Heart left ventricle (tissue), 16 donors: ENCODE measurements around the gene LHX4. TPM values are rescaled to one million over a fixed set of nuclear protein-coding genes. Genes with fewer than 3 reads are reported as not detected.

Experiments
- ATAC-seq, 4 donors: fragments of 200-7000 bp; cut with Tn5 transposase; one replicate each; pipeline ENCODE4 v1.9.1; 2020 to 2022; ENCODE audit warnings: moderate library complexity in 4 of 4, mild to moderate bottlenecking in 3 of 4, moderate number of reproducible peaks in 1 of 4
- DNase-seq, 5 donors: peaks; one replicate each; pipeline ENCODE4 v3.0.0-alpha.2; 2020
- H3K27ac ChIP-seq, 12 donors: fragments of 200-600 bp; sonication (generic) in 4 of 12; one replicate each; pipeline versions ENCODE4 v1.5.0 to v1.8.0; 2016 to 2022; ENCODE audit warnings: mild to moderate bottlenecking in 2 of 12
- H3K27me3 ChIP-seq, 9 donors: fragments of 200-600 bp; sonication (generic) in 2 of 9; one replicate each; pipeline versions ENCODE4 v1.5.1 to v1.8.0; 2016 to 2022; ENCODE audit warnings: mild to moderate bottlenecking in 3 of 9
- H3K36me3 ChIP-seq, 9 donors: fragments of 200-600 bp; sonication (generic) in 2 of 9; one replicate each; pipeline versions ENCODE4 v1.5.0 to v1.8.0; 2018 to 2022; ENCODE audit warnings: mild to moderate bottlenecking in 2 of 9
- H3K4me1 ChIP-seq, 12 donors: fragments of 200-600 bp; sonication (generic) in 4 of 12; one replicate each; pipeline versions ENCODE4 v1.5.0 to v1.8.0; 2016 to 2022; ENCODE audit warnings: mild to moderate bottlenecking in 3 of 12
- H3K4me3 ChIP-seq, 12 donors: fragments of 200-600 bp; sonication (generic) in 4 of 12; one replicate each; pipeline versions ENCODE4 v1.5.0 to v1.8.0; 2017 to 2022; ENCODE audit warnings: mild to moderate bottlenecking in 9 of 12, moderate library complexity in 4 of 12
- H3K9me3 ChIP-seq, 12 donors: fragments of 200-600 bp; sonication (generic) in 4 of 12; one replicate each; pipeline versions ENCODE4 v1.5.0 to v1.8.0; 2016 to 2022; ENCODE audit warnings: mild to moderate bottlenecking in 1 of 12
- CTCF ChIP-seq, 12 donors: fragments of 200-600 bp; sonication (generic) in 4 of 12; IDR thresholded peaks; one replicate each; pipeline versions ENCODE4 v1.5.0 to v1.8.0; 2018 to 2022; ENCODE audit warnings: antibody characterized with exemption in 12 of 12, mild to moderate bottlenecking in 5 of 12
- POLR2A ChIP-seq, 2 donors: fragments of 450-650 bp; IDR thresholded peaks; one replicate each; pipeline ENCODE4 v1.6.1; 2017; ENCODE audit warnings: antibody characterized with exemption in 2 of 2, mild to moderate bottlenecking in 2 of 2, moderate library complexity in 2 of 2
- WGBS, 4 donors: extraction: QIAGEN DNeasy Blood & Tissue Kit in 2 of 4; methylation state at CpG; one replicate each; pipeline versions ENCODE4 v1.1.5 to v1.1.7; 2013 to 2018; 5-methylcytosine and 5-hydroxymethylcytosine counted together
- intact Hi-C, 10 donors: fragments of 100-400 bp; cut with DNase I; formaldehyde crosslinking; loops; one replicate each; pipeline versions ENCODE4 v1.11.1 to v1.14.2; 2022
- polyA plus RNA-seq, 2 donors: library from polyadenylated mRNA; stranded (reverse); fragments of 200-250 nt; gene quantifications; one replicate each; pipeline ENCODE4 v1.2.3, GENCODE V29; 2013
- total RNA-seq, 9 donors: library from RNA; depleted of rRNA in 2 of 9; stranded (reverse); fragments of >200 nt in 2 of 9; fragmentation: NEBNext Ultra II Directional in 3 of 9; extraction: Animal tissue kit (Norgen Biotek cat#: 25700) in 3 of 9; gene quantifications; one replicate each; pipeline versions ENCODE4 v1.1.0 to v1.2.4, GENCODE V29; 2016 to 2023
- donor health status: ischemic (EF 13 %, LVEDD 7.1; RV severe dilation, severe dysfunction).
- donor health status: healthy with polysubstance abuse.
- donor health status: DM: no; HTN: yes; CAD: no.
- donor health status: DM: no; HTN: no; CAD: no.
- donor health status: ischemic (EF 25% LVEDD 6.9; RV normal size, moderate dysfunction).
- donor health status: ischemic (EF 25% LVEDD 5.7; RV mildly dilated, moderate dysfunction).
- donor health status: healthy.
- donor health status: DM: yes; HTN: yes; CAD: no.
- donor health status: ischemic (EF 35%, LVEDD 5.7; RV mildly dilated, moderate dysfunction).
- donor health status: nonischemic (EF 11% LVEDD 7.7; RV severe dilation, severe dysfunction).
- donor health status: DM: yes; HTN: yes; CAD: no.
- donor health status: PGD.
- donor health status: ischemic (EF 29% LVEDD 5.4; RV normal size, mild dysfunction).
- donor health status: nonischemic (EF 23%, LVEDD 6.1; RV moderate dilation, normal function).

LHX4 gene
- total and polyA plus RNA-seq, 11 donors = not detected

DNA sequence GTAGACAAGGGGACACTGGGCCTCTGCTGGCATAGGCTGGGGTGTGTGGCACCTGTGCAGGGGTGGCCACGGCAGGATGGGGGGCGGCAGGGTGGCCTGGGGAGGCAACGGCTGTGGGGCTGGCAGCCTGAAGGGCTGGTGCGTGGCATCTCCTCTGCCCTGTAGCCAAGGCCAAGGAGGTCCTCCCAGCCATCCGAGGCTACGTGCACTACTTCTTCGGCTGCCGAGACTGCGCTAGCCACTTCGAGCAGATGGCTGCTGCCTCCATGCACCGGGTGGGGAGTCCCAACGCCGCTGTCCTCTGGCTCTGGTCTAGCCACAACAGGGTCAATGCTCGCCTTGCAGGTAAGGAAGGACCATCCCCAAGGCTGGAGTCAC lies 36.0 kb upstream of the LHX4 start:
- H3K36me3 ChIP-seq = peaks cover 0 to 83% (median 53%) of the 10 kb centered on the region in 9 donors
- intact Hi-C loops = no loop called here
- WGBS, 4 donors = 93 to 98% (median 97%) methylated on average over 14 of the region's 14 CpGs
- no peak for TF ChIP-seq CTCF (IDR thresholded peaks at IDR 0.05)
- TF ChIP-seq POLR2A (IDR thresholded peaks at IDR 0.05) = no peak
- no peaks in the 10 kb centered on the region for H3K27me3 ChIP-seq
- ATAC-seq = no peak
- no peaks in the 10 kb centered on the region for H3K4me1 ChIP-seq
- H3K9me3 ChIP-seq = no peaks in the 10 kb centered on the region
- H3K4me3 ChIP-seq = no peak overlapping the region
- no peak overlapping the region for H3K27ac ChIP-seq
- peak in 1 of 5 donors; percentile 59 for DNase-seq

DNA sequence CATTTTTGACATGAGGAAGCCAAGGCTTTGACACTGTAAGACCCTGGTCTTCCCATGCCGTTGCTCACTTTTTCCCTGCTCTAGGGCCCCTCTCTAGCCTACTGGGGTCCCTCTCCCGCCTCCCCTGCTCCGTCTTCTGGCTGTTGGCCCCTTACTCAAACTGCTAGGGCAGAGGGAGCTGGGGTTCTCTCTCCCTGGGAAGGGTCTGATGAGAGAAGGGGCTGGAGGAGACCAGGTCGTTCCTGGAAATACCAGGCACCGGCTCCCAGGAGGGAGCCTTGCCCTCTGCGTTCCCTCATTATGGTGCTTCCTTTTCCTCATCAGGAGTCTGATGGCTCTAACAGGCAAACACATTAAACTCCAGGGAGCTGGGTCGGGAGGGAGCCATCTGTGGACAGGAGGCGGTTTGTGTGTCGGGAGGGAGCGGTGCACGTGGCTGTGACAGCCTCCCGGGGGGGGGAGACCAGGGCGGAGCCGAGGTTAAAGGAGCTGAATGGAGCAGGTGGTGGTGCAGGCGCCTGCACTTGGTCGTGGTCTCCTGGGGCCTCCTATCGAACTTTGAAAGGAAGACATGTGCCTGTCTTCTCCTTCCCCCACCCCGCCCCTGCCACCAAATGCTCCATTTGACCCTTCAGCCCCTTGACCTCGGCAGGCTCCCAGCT lies 35.4 kb upstream of the LHX4 start:
- DNase-seq (peak in 1 of 5 donors; percentile 55), ATAC-seq (no peak)
- Histone ChIP-seq H3K36me3 (peaks cover 0 to 80% (median 47%) of the 10 kb centered on the region in 9 donors), H3K27me3 (no peaks in the 10 kb centered on the region), H3K27ac (no peak overlapping the region), H3K9me3 (no peaks in the 10 kb centered on the region), H3K4me1 (no peaks in the 10 kb centered on the region), H3K4me3 (no peak overlapping the region)
- no peak for TF ChIP-seq CTCF (IDR thresholded peaks at IDR 0.05)
- no peak for TF ChIP-seq POLR2A (IDR thresholded peaks at IDR 0.05)
- WGBS, 4 donors = 68 to 78% (median 75%) methylated on average over 19 of the region's 19 CpGs
- intact Hi-C loops = no loop called here

DNA sequence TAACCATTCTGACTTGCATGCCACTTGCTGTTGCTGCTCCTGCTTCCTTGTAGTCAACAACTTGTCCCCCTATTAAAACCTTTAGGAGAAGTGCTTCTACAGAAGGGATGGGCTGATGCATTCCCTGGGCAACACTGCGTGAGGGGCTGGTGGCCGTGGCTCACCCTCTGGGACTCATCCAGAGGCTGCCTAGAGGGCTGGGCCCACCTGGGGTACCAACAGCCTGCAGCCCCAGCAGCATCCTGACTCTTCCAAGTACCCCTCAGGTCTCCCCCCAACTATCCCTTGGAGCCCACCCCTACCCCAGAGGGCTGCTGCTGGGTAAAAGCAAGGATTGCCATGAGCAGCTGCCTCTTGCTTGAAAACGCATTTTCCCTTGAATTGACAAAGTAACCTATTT lies 34.7 kb upstream of the LHX4 start:
- ATAC-seq (no peak), DNase-seq (peak in 1 of 5 donors; percentile 20)
- intact Hi-C loops = no loop called here
- peaks cover 0 to 73% (median 40%) of the 10 kb centered on the region in 9 donors for H3K36me3 ChIP-seq
- H3K27ac ChIP-seq = no peak overlapping the region
- H3K4me1 ChIP-seq = no peaks in the 10 kb centered on the region
- no peak overlapping the region for H3K4me3 ChIP-seq
- no peaks in the 10 kb centered on the region for H3K27me3 ChIP-seq
- TF ChIP-seq POLR2A (IDR thresholded peaks at IDR 0.05) = no peak
- TF ChIP-seq CTCF (IDR thresholded peaks at IDR 0.05) = no peak
- no peaks in the 10 kb centered on the region for H3K9me3 ChIP-seq
- 94 to 100% (median 98%) methylated on average over 1 to 3 of the region's 3 CpGs for WGBS, 4 donors

- Histone ChIP-seq H3K4me3 (no peak overlapping the region), H3K36me3 (peaks cover 0 to 68% (median 35%) of the 10 kb centered on the region in 9 donors), H3K27me3 (no peaks in the 10 kb centered on the region), H3K9me3 (no peaks in the 10 kb centered on the region), H3K4me1 (no peaks in the 10 kb centered on the region), H3K27ac (no peak overlapping the region)
- TF ChIP-seq POLR2A (IDR thresholded peaks at IDR 0.05) (no peak), CTCF (IDR thresholded peaks at IDR 0.05) (no peak)
- ATAC-seq (no peak), DNase-seq (peak in 1 of 5 donors; percentile 30)
- 95 to 97% (median 96%) methylated on average over 9 of the region's 9 CpGs for WGBS, 4 donors
- intact Hi-C loops = no loop called here
Observed at GRCh38 chr1:180195916-180196315, 34.1 kb upstream of the LHX4 start.
